Measurements from ENCODE around the gene VRK3.

DNA sequence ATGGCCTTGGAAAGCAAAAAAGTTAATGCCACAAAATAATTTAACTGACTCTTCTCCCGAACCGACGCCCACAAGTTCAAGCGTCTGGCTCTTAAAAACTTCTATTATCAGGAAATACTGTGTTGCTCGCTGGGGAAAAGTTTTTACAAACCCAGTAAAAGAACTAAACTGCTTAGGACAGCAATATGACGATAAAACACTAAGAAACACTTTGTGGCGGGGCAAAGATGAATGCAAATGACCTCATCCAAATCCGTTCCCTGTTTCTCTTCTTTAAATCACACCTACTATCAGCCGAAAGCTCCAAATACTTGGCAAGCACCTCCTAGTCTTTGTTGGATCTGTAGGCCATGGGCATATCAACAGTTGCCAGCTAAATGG is 69.1 kb downstream of the VRK3 start:
- no peak for TF ChIP-seq EZH2 (IDR thresholded peaks at IDR 0.05)
- TF ChIP-seq POLR2AphosphoS5 (IDR thresholded peaks at IDR 0.05; ENCODE audit: borderline replicate concordance, low read depth, low read length): no peak
